GM21367 (cell line): ENCODE data around the gene CCDC86.

Experiments
- ATAC-seq: cut with Tn5 transposase; IDR thresholded peaks from one replicate; pipeline ENCODE4 v1.9.1; 2021; ENCODE audit not compliant: unreplicated experiment

The CCDC86 gene

DNA sequence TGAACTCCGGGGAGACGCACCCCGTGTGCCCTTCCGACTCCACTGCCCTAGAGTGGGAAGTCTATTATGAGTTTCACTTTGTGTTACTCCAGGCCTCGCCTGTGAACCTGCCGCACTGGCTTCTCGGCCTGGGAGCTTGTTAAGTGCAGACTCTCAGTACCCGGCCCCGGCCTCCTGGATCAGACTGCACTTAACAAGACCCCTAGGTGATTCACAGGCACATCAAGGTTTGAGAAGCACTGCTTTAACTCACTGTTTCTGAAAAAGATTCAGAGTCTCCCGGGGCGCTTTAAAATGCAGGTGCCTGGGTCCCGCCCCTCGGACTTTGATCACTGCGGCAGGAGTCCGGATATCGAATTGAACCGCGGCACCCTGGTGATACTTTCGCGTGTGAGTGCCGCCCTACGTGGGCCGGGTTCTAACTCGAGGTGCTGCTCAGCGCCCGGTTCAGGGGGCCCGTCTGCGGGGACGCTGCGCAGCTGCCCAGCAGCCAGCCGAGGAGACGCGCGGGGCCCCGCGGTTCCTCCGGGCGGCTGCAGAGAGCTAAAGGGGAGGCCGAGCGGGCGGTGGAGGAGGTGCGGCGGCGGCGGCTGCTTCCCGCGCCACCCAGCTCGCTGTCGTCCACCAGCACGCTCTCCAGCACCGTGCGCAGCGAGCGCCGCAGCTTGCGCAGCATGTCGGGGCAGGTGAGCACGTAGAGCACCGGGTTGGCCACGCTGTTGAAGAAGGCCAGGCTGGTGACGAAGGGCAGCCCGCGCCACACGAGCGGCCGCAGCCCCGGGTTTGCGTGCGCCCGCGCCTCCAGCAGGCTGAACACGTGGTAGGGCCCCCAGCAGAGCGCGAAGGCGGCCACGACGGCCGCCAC, 10.4 kb downstream of the CCDC86 start:
- ATAC-seq, result no peak

DNA sequence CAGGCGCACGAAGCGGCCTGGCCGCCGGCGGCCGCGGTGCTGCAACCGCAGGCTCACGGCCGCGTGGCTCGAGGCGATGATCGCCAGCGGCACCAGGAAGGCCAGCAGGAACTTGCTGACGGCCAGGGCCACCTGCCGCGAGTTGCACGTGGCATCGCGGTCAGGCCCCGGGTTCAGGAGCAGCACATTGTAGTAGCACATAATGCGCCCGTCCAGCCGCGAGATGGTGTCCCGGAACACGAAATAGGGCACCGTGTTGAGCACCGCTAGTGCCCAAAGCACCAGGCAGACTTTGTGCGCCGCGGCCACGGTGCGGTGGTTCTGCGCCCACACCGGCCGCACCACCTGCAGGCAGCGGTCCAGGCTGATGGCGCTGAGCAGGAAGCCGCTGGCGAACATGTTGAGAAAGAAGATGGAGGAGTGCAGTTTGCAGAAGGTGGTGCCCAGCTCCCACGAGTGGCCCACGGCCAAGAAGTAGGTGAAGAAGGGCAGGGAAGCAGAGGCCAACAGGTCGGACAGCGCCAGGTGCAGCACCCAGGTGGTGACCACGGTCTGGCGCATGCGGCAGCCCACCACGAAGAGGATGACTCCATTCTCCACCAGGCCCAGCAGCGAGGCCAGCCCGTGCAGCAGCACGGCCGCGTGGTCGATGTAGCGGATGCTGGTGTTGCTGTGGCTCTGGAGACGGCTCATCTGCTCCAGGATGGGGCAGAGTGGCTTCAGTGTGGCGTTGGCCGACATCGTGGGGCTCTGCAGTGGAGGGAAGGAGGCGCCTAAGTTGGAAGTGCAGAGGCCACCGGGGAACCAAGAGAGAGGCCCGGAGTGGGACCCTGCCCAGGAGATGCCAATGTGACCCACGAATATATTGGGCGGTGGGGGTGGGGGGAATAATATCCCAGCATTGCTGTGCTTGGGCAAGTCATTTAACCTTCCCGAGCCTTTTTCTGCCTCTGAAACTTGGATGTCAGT, 11.4 kb downstream of the CCDC86 start:
- no peak for ATAC-seq

DNA sequence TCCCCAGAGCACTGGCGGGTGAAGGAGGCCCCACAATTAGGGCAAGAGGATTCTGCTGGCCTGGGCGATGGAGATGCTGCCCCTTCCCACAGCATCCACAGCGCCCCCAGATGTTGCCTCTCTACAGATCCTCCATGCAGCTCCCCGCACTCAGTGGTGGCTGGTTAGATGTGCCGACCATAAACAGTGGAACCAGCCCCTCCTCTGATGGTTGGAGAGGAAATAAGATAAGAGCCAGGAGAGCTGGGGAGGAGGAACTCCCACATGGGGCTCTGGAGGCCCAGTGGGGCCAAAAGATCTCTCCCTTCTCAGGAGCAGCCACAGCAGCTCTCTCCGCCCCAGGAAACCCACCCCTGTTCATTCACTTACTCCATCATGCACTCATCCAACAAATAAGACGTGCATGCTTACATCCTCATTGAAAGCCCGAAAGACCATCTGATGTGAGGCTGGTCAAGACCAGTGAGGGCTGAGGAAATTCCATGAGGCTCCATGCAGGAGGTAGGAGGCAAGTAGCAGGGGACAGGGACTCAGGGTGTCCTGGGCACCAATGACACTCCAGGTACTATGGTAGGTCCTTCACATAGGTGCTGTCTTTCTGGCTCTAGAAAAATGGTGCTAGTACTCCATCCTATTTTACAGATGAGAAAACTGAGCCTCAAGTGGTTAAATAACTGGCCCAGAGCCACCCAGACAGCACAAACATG, 12.4 kb downstream of the CCDC86 start:
- ATAC-seq, result no peak

DNA sequence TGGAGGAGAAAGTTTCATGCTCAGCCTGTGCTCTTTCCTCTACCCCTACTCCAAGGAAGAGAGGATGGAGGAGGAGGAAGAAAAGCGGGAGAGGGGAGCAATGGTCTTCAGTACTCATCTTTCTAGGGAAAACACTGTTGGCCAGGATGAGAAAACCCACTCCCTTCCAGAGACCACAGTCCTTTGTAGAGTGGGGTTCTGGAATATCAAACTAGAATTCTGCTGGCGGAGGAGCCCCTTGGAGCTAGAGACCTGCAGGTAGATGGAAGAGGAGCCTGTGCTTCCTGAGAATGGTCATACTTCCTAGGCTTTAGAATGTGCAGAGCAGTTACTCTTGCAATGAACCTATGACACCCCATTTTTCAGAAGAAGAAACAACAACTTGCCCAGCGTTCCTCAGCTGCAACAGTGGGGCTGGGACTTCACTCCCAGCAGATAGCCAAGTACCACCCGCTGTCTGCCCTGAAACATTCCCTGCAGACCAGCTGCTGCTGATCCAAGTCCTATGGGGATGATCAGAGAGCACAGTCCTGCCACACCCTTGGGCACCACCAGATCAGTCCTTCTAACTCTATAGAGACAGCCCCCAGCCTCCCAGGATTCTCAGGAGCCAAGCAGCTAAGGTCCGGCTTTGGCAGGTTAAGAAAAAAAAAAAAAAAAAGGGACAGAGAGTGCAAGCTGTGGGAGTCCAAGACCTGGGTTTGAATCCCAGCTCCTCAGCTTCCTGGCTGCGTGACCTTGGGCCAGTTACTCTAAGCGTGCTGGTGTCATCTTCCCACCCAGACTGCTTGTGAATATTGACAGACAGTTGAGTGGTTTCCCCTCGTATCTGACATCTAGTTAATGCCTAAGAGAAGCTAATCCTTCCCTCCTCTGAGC, 13.2 kb downstream of the CCDC86 start:
- ATAC-seq, result no peak

DNA sequence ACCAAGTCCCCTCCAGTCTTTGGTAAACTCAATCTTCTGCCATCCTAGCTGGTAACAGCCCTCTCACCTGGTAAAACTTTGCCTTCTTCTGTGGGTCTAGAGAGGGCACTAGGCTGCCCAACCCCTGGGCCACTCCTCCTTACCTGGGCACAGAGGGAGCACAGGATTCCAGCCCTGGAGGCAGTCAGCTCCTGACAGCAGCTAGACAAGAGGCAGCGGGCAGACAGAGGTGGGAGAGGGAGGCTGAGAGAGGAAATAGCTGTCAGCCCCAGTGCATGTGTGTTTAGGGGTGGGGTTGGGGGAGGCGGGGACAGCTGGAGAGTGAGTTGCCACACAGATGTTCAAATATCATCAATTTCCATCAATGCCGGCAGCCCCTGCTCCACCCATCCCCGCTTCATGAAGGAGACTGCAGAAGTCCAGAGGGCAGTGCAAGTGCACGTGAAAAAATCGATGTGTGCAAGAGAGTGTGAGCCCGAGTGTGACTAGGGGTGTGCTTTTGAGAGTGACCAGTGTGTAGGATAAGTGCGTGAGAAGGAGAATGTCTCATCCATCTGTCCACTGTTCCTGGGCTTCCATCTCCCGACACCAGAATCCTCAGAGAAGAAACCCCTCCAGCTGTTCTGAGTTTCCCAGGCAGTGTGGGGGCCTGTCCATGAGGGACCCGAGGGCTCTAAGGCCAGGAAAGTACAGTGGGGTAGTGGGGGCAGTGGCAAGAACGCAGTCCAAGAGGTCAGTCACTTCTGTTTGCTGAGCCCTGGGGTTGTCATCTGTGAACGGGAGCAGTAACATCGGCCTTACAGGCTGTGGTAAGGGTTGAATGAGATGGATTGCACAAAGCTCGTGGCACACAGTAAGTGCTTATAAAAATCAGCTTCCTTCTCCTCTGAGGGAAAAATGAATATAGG, 14.1 kb downstream of the CCDC86 start, which contains the start of gene PTGDR2:
Gene PTGDR2 (minus strand): TSS at position 225 of the 908 bp plus-strand sequence. CDS start 2,228 bp downstream, outside the sequence.
- ATAC-seq, result no peak

DNA sequence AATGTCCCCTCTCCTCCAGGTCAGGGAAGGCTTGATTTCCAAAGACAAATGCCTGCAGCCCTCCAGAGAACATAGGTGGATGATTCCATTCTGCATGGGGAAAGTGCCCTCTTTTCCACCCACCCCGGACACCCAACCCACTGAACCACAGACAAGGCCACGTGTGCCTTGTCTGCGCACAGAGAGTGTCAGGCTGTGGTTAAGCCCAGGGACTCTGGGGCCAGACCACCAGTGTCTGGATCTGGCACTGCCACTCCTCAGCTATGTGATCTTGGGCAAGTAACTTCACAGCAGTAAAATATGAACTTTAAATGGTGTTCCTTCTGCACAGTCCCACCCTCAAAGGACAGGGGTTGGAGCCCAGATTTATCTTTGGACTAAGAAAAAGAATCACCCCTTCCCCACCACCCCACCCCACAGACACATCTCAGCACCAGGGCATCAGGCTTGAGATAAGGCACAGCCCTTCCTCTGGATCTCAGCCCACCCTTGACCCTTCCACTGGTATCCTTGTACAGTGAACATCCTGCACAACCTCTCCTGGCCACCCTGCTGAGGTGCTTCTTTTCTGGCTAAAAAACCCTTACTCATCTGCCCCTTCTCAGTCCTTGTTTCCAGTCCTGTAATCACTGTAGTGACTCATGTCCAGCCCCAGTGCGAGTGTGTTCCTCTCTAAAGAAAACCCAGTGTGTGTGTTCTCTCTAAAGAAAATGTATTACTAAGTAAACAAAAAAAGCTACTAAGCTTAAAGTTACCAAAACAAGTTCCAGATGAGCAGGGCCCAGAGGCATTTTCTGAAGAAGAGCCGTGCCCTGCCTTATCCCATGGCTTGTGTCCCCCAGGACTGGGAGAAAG, 15.7 kb downstream of the CCDC86 start:
- ATAC-seq, result no peak

DNA sequence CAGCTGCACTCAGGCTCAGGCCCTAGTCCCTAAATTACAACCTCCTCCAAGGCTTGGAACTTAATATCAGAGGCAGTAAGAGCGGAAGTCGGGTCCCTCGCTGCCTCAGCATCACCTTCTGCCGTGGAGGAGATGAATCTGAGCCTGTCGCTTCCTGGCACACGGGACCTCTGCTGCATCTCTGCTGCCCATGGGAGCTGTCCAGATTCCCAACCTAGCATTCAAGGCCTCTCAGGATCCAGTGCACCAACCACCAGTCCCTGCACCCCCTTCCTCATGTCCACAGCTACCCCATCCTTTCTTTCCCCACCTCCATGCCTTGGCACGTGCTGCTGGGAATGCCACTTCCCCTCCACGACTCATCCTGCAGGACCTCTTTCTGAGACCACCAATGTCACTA, 16.3 kb downstream of the CCDC86 start:
- ATAC-seq, result no peak

DNA sequence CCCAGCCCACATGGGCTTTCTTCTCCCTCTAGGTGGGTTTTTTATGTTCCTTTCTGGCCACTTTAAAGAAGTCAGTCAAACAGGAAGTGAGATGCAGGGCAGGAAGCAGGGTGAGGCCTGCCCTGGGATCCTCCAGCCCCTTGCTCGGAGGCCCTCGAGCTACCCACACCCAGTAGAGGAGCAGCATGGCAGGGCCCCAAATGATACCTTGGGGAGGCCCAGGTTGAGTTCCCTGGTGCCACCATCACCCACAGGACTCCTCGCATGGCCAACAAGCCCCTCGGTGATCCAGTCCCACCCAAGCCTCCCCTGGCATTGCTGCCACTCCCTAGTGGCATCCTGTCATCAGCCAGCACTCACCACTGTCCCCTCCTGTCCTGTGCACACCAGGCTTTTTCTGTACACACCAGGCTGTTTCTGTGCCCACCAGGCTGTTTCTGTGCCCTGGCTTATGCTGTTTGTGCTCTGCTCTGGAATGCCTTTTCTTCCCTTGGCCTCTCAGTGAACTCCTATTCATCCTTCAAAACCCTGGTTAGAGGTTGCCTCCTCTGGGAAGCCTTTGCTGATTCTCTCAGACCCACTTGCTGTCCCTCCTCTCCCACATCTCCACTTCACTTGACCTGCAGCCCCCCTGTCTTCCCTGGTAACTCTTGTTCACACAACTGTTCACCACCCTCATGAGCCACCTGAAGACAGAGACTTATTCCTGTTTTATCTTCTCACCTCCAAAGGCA, 17.0 kb downstream of the CCDC86 start:
- no peak for ATAC-seq

DNA sequence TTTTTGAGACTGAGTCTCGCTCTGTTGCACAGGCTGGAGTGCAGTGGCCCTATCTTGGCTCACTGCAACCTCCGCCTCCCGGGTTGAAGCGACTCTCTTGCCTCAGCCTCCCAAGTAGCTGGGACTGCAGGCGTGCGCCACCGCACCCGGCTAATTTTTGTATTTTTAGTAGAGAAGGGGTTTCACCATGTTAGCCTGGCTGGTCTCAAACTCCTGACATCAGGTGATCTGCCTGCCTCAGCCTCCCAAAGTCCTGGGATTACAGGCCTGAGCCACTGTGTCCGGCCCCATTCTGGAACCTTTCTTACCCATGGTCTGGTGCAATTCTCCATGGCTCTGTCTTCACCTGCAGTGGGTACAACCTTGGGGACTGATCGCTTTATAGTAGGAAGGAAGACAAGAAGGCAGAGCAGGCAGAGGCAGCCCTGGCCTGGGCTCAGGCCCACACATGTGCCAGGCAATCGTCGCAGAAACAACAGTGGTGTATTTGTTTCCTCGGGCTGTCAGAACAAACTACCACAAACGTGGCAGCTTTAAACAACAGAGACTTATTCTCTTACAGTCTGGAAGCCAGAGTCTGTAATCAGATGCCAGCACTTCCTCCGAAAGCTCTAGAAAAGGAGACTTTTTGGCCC, 17.8 kb downstream of the CCDC86 start:
- no peak for ATAC-seq

DNA sequence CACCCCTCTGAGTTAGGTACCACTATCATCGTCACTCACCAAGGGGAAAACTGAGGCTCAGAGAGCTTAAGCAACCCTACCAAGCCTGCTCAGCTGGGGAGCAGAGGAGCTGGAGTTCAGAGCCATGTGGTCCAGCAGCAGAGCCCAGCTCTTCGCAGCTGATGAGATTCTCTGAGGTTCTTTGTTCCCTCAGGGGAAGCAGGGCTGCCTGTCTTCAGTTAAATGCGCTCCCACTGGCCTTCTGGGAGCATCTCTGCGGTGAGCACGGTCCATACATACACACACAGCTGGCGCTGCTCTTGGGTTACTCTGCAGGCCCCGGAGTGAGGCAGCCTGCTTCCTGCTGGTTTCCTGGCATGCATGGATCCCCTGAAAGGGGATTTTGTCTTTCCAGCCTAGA, 19.0 kb downstream of the CCDC86 start:
- ATAC-seq, result no peak

DNA sequence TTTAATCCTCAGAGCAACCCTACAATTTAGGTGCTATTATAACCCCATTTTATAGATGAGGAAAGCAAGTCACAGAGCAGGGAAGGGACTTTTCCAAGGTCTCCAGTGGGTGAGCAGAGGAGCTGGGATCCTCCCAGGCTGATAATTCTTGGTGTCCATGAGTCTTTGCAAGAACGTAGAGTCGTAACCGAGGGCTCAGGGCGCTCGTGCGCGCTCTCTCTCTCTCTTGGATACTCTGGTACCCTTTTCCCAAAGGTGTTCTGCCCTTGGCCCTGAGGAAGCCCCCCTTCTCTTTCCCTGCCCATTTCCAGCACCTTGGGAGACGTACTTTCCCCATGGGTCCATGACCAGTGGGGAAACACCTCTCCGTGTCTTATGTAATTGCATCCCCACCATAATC, 20.3 kb downstream of the CCDC86 start:
- no peak for ATAC-seq

DNA sequence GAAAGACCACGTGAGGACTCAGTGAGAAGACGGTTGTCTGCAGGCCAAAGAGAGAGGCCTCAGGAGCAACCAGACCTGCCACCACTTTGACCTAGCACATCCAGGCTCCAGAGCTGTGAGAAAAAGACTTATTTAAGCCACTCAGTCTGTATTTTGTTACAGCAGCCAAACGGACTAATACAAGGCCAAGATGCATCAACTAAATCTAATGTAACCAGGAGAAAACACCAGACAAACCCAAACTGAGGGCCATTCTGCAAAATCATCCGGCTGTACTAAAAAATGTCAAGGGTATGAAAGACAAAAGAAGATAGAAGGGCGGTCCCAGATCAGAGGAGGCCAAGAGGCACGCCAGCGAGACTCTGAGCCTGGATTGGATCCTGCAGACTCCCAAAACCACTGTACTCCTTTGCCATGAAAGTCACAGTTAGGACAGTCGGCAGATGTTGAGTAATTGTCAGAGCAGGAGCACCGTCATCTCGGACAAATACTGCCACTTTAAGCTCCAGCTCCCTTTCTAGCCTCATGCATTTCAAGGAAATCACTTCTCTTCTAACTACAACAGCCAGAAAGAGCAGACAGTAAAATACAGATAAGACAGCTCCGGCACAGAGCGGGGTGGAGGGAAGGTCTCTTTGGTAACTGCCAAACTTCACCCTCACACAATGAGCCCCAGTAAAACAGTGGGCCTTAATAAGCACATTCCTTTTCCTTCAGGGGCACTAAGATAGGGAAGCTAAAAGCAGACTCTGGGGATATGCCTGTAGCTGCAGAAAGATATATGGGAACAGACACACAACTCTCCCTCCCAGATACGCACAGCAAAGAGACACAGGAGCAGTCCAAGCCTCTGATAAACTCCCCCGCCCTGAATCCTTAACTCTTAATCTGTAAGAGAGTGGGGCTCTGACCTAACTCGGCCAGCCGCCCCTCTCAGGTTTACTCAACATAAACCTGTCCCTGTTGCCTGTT, 21.9 kb downstream of the CCDC86 start:
- ATAC-seq, result no peak

DNA sequence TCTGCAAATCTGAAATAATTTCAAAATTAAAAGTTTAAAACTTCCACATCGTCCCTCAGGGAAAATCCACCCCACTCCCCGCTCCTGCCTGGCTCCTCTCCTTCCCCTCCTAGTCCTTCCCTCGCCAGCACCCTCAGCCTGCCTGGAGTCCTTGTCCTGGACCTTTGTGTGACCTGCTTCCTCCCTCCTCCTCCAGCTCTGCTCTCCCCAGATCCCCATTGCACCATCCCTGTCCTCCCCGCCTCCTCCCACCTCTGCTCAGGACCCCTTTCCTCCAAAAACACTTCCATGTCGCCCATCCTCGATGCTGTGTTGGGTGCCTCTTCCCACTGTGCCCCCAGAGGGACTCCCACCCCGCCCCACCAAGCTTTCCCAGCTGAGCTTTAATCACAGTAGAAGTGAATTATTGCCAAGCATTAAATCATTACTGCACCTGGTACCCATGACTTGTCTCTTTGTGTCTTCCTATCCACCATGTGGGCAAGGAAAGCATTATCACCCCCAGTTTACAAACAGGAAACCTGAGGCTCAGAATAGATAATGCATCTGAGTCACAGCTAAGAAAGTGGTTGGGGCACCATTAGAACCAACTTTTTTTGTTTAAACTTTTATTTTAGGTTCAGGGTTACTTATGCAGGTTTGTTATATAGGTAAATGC, 23.1 kb downstream of the CCDC86 start:
- no peak for ATAC-seq

DNA sequence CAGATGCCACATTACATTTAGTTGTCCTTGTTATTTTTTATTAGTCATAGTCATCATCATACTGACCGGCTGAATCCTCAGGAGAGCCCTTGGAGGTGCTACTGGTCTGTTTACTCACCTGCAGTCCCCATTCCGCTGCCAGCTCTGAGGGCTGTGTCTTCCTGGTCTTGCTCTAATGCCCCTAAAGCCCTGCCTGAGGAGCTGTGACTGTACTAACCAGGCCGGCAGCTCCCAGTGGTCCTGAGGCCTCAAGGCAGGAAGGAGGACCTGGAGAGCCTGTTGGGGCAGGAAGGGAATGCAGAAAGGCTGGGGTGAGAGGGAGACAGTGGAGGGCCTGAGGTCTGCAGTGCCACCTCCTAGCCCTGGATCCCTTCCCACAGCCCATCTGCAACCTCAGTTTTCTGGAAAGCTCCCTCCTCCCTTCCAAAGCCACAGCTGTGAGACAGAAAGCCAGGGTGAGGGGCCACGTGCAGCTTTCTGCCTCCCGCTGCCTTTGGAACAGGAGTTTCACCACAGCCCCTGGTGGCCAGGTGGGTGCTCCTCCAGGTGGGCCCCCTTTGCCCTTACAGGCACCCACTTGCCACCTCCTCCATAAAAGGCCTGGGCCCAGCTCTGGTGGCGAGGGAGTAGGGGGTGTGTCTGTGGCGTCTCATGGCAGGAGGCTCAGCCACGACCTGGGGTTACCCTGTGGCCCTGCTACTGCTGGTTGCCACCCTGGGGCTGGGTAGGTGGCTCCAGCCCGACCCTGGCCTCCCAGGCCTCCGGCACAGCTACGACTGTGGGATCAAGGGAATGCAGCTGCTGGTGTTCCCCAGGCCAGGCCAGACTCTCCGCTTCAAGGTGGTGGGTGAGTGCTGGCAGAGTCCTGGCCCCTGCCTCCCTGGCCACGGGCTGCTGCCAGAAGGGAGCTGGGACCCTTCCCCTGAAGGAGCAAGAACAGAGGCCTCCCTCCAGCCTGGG, 25.3 kb downstream of the CCDC86 start, which contains the start of gene ZP1:
Gene ZP1 (plus strand): TSS at position 632 of the 960 bp plus-strand sequence. CDS start 20 bp downstream, at position 652.
- no peak for ATAC-seq
